WERI-Rb-1 (cell line): ENCODE data around the gene SLC2A4RG.

Source experiments
- DNase-seq: peaks from one replicate; pipeline ENCODE4 v3.0.0-alpha.2; 2020
- H3K27ac ChIP-seq: fragments of 250-450 bp; sonication (Bioruptor Pico); 2 replicates; pipeline ENCODE4 v1.5.1; 2020; ENCODE audit warnings: mild to moderate bottlenecking, moderate library complexity
- H3K27me3 ChIP-seq: fragments of 250-450 bp; sonication (Bioruptor Pico); 2 replicates; pipeline ENCODE4 v1.5.1; 2021; ENCODE audit warnings: mild to moderate bottlenecking, low read depth, moderate library complexity; ENCODE audit not compliant: insufficient read depth, severe bottlenecking
- H3K36me3 ChIP-seq: fragments of 250-450 bp; sonication (Bioruptor Pico); 2 replicates; pipeline ENCODE4 v1.5.1; 2020; ENCODE audit warnings: mild to moderate bottlenecking, moderate library complexity
- H3K4me3 ChIP-seq: 2 replicates; pipeline ENCODE4 v1.5.1; 2011; ENCODE audit warnings: low read depth, mild to moderate bottlenecking, control low read depth, low read length
- H3K9me3 ChIP-seq: fragments of 250-450 bp; sonication (Bioruptor Pico); 2 replicates; pipeline ENCODE4 v1.5.1; 2021; ENCODE audit warnings: mild to moderate bottlenecking, moderate library complexity; ENCODE audit not compliant: severe bottlenecking
- CTCF ChIP-seq: IDR thresholded peaks from 2 replicates; pipeline ENCODE4 v1.5.1; 2011; ENCODE audit warnings: low read depth, mild to moderate bottlenecking, control low read depth, inconsistent platforms, low read length

The SLC2A4RG gene

GRCh38 chr20:63743210-63743970 lies 3.8 kb downstream of the SLC2A4RG start:
- H3K27ac ChIP-seq: no peak overlapping the region
- H3K4me3 ChIP-seq: no peak overlapping the region
- peaks cover 7% of the 10 kb centered on the region for H3K36me3 ChIP-seq
- no peak for DNase-seq
- H3K9me3 ChIP-seq: no peaks in the 10 kb centered on the region
- TF ChIP-seq CTCF: no peak
- H3K27me3 ChIP-seq: no peaks in the 10 kb centered on the region

- Histone ChIP-seq H3K9me3 (no peaks in the 10 kb centered on the region), H3K27ac (no peak overlapping the region), H3K4me3 (no peak overlapping the region), H3K36me3 (peaks cover 7% of the 10 kb centered on the region), H3K27me3 (no peaks in the 10 kb centered on the region)
- no peak for TF ChIP-seq CTCF
- DNase-seq: no peak
Observed at GRCh38 chr20:63744158-63744557, 4.6 kb downstream of the SLC2A4RG start.

- Histone ChIP-seq H3K27me3 (no peaks in the 10 kb centered on the region), H3K36me3 (peaks cover 7% of the 10 kb centered on the region), H3K9me3 (no peaks in the 10 kb centered on the region), H3K4me3 (no peak overlapping the region), H3K27ac (no peak overlapping the region)
- DNase-seq: no peak
- TF ChIP-seq CTCF: no peak
Observed at GRCh38 chr20:63744574-63745423, 5.2 kb downstream of the SLC2A4RG start.

GRCh38 chr20:63745424-63745805 lies 5.8 kb downstream of the SLC2A4RG start:
- no peaks in the 10 kb centered on the region for H3K9me3 ChIP-seq
- no peaks in the 10 kb centered on the region for H3K27me3 ChIP-seq
- TF ChIP-seq CTCF: no peak
- H3K4me3 ChIP-seq: no peak overlapping the region
- DNase-seq: no peak
- H3K27ac ChIP-seq: no peak overlapping the region
- peaks cover 7% of the 10 kb centered on the region for H3K36me3 ChIP-seq

GRCh38 chr20:63745961-63746731 lies 6.6 kb downstream of the SLC2A4RG start:
- no peaks in the 10 kb centered on the region for H3K9me3 ChIP-seq
- no peak for TF ChIP-seq CTCF
- no peak for DNase-seq
- H3K27me3 ChIP-seq: no peaks in the 10 kb centered on the region
- no peak overlapping the region for H3K27ac ChIP-seq
- peaks cover 7% of the 10 kb centered on the region for H3K36me3 ChIP-seq
- no peak overlapping the region for H3K4me3 ChIP-seq
